ENCODE measurements around the gene CALD1.

CALD1 gene

DNA sequence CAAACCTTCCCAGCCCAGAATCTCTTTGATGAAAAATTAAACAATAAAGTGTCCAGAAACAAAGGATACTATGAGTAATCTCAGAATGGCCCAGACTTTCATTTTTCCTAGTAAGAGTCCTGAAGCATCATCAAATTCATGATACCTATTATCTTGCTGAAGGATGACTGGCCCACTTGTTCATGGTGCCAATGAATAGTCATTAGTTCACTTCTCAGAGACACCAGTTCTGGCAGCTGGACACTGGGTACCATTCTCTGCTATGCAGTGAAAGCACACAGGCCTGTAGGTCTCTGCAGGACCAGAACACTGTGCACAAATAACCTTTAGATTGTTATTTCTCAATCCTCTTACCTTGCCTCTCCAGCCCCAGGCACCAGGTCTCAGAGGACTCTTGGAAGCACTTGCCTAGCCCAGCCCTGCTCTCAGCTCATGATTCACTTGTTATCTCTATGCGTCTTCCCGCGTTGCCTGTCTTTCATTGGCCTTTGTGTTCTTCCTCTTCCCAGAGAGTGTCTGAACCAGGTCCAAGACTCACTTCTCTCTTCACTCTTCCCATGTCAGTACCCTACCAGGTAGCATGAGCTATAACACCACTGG lies 108.8 kb downstream of the CALD1 start:
- H3K9me3 Mint-ChIP-seq, result no peaks in the 10 kb centered on the region
- H3K4me3 Mint-ChIP-seq, result no peak overlapping the region
- H3K27me3 Mint-ChIP-seq (ENCODE audit: low read depth), result peaks cover 7% of the 10 kb centered on the region
- peaks cover 5% of the 10 kb centered on the region for H3K4me1 Mint-ChIP-seq (ENCODE audit: low read depth)
- no peaks in the 10 kb centered on the region for H3K36me3 Mint-ChIP-seq (ENCODE audit: low read depth)
- no peak overlapping the region for H3K27ac Mint-ChIP-seq

DNA sequence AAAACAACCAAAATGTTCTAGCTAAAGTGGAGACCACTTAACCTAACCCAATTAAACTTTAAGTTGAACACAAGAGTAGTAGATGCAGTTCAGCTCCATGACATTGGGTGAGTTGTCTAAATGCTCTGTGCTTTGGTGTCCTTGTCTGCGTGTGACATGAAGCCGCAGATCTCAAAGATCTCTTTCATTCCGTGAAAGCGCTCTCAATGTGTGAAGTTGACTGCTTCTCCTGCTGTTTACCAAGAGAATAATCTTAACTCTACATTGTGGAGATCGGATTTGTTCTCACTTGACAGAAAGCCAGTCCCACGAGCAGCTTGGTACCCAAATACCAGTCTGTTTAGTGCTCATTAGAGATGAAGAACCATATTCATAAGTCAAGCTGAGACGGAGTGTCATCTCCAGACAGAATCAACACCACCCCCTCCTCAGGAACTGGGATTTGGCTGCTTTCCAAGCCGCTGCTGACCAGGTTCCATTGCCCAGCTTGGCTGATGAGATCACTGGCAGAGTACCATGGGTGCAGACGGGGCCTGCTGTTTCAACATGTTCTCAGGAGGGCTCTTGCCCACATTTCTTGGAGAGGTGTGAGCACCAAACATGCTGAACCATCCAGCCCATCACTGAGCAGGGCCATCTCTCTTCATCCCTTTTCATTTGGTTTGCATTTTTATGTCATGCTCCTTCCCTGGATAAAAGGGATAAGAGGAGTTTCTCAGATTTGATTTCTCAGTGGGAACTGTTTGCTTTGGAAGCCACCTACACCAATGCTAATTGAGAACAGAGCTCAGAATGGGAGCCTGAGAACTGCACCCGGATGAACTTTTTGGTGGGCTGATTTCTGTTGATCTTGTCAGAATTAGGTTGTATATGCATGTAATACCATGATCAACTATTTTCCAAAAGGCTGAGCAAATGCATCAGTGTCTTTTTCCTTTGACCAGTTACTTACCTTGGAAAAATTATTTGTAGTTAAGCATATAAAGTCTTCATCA lies 111.1 kb downstream of the CALD1 start:
- peaks cover 5% of the 10 kb centered on the region for H3K4me1 Mint-ChIP-seq (ENCODE audit: low read depth)
- no peaks in the 10 kb centered on the region for H3K36me3 Mint-ChIP-seq (ENCODE audit: low read depth)
- no peak overlapping the region for H3K27ac Mint-ChIP-seq
- H3K4me3 Mint-ChIP-seq, result no peak overlapping the region
- H3K27me3 Mint-ChIP-seq (ENCODE audit: low read depth), result peaks cover 17% of the 10 kb centered on the region
- H3K9me3 Mint-ChIP-seq, result peaks cover 9% of the 10 kb centered on the region

DNA sequence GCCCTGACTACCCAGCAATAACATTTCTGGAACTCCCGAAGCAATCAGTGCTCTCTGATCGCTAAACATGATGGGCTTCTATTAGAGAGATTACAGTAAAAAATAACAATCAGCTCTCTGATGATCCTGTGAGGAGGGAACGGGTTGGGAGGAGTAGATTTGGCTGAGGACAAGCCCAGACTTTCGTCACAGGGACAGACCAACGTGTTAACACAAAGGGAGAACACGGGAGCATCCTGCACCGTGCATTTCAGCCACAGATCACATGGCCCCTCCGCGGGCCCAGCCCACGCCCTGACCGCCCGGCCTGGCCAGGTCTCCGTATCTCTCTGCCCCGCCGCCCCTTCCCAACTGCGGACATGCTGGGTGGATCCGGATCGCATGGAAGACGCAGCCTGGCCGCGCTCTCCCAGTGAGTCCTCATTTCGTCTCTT lies 111.8 kb downstream of the CALD1 start:
- Mint-ChIP-seq H3K4me1 (ENCODE audit: low read depth) (peaks cover 2% of the 10 kb centered on the region), H3K4me3 (no peak overlapping the region), H3K36me3 (ENCODE audit: low read depth) (no peaks in the 10 kb centered on the region)

DNA sequence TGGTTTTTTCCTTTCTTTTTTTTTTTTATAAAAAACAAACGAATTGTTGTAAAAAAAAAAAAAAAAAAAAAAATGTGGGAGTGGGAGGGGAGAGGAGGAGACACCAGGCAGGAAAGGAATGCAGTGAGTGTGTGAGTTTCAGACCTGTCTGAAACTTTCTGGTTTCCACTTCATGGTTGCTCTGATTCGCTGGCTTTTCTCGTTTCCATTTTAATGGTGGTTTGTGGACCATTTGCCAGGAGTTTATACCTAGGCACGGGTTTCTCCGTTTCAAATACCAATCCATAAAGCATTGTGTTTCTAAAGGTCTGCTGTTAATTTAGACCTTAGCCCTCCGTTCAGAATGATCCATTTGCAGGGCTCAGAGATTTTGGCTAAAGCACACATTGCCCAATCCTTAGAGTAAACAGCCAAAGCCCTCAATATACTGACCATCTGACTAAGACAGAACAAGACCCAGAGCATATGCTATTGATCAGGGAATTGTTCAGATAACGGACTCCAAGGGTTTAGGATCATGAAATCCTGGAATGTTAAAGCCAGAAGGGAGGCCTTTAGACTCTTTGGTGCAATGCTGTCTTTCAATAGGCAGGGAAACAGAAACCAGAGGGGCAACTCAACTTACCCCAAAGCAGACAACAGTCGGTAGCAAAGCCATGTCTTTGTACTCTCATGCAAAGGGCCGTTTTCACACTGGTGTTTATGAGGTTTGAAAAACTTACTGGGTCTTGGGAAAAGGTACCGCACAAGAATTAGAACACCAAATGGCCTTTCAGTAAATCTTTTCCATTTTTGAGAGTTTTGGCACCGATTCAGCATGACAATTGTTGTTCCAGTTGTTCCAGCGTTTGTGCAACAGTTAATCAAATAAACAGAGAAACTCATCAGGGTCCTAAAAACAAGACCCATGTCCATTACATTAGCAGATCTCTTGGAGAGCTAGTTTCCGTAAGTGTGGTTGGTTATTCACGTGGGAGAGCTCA lies 112.6 kb downstream of the CALD1 start:
- H3K27ac Mint-ChIP-seq, result no peak overlapping the region
- H3K36me3 Mint-ChIP-seq (ENCODE audit: low read depth), result peaks cover 1% of the 10 kb centered on the region
- H3K4me3 Mint-ChIP-seq, result no peak overlapping the region
- peaks cover 17% of the 10 kb centered on the region for H3K27me3 Mint-ChIP-seq (ENCODE audit: low read depth)
- H3K4me1 Mint-ChIP-seq (ENCODE audit: low read depth), result peaks cover 2% of the 10 kb centered on the region
- H3K9me3 Mint-ChIP-seq, result peaks cover 21% of the 10 kb centered on the region

More for the DNA sequence above, 111.8 kb downstream of the CALD1 start:
- Mint-ChIP-seq H3K27me3 (ENCODE audit: low read depth) (peaks cover 17% of the 10 kb centered on the region), H3K9me3 (peaks cover 17% of the 10 kb centered on the region), H3K27ac (no peak overlapping the region)

DNA sequence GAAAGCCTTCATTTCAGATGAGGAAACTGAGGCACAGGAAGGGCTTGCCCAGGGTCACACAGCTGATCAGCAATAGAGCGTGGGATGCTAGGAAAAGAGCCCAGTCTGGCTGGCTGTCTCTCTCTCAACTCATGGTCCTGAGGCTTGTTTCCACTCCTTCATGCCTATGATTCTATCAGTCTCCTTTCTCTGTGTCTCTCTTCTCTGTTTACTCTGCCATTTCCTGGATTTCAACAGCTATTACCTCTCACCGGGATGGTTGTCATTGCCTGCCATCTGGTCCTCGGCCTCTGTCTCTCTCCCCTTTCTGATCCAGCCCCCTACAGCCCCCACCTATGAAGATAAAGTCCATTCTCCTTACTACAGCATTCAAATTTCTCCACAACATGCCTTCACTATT lies 113.5 kb downstream of the CALD1 start:
- H3K4me1 Mint-ChIP-seq (ENCODE audit: low read depth), result peaks cover 2% of the 10 kb centered on the region
- no peak overlapping the region for H3K27ac Mint-ChIP-seq
- H3K27me3 Mint-ChIP-seq (ENCODE audit: low read depth), result peaks cover 17% of the 10 kb centered on the region
- H3K4me3 Mint-ChIP-seq, result no peak overlapping the region
- peaks cover 21% of the 10 kb centered on the region for H3K9me3 Mint-ChIP-seq
- H3K36me3 Mint-ChIP-seq (ENCODE audit: low read depth), result peaks cover 1% of the 10 kb centered on the region

DNA sequence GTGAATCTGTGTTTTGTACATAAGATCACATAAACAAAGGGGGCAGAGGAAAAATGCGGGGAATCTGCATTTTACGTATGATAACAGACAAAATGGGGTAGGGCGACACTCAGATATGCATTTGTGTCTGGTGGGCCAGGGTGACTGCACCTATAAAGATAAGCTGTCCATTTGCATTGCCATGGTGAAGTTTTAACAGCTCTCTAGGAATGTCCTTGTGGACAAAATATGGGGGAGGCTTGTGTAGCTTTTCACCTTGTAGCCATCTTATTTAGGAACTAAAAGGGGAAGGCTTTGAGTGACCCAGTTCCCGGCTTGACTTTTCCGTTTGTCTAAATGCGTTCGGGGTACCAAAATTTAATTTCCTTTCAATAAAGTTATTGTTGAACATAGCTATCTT lies 114.5 kb downstream of the CALD1 start:
- H3K4me3 Mint-ChIP-seq, result no peak overlapping the region
- peaks cover 1% of the 10 kb centered on the region for H3K36me3 Mint-ChIP-seq (ENCODE audit: low read depth)
- no peak overlapping the region for H3K27ac Mint-ChIP-seq
- peaks cover 17% of the 10 kb centered on the region for H3K27me3 Mint-ChIP-seq (ENCODE audit: low read depth)
- H3K9me3 Mint-ChIP-seq, result peaks cover 21% of the 10 kb centered on the region
- peaks cover 3% of the 10 kb centered on the region for H3K4me1 Mint-ChIP-seq (ENCODE audit: low read depth)

DNA sequence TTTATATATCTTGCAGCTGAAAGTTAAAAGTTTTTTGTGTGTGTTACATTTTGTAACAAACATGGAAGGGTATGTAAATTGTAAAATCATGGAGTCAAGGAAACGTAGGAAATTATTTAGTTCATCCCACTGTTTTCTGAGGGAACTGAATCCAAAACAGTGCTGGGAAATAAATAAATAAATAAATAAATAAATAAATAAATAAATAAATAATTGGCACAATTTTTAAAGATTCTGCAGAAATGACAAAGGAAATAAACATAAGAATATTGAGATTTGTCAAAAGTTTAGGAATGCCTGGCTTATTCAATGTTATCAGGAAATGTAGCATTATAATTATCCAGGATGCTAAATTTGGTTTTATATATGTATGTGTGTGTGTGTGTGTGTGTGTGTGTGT lies 115.5 kb downstream of the CALD1 start:
- H3K4me3 Mint-ChIP-seq, result no peak overlapping the region
- H3K4me1 Mint-ChIP-seq (ENCODE audit: low read depth), result peaks cover 5% of the 10 kb centered on the region
- H3K27me3 Mint-ChIP-seq (ENCODE audit: low read depth), result peaks cover 17% of the 10 kb centered on the region
- peaks cover 1% of the 10 kb centered on the region for H3K36me3 Mint-ChIP-seq (ENCODE audit: low read depth)
- no peak overlapping the region for H3K27ac Mint-ChIP-seq
- peaks cover 21% of the 10 kb centered on the region for H3K9me3 Mint-ChIP-seq

DNA sequence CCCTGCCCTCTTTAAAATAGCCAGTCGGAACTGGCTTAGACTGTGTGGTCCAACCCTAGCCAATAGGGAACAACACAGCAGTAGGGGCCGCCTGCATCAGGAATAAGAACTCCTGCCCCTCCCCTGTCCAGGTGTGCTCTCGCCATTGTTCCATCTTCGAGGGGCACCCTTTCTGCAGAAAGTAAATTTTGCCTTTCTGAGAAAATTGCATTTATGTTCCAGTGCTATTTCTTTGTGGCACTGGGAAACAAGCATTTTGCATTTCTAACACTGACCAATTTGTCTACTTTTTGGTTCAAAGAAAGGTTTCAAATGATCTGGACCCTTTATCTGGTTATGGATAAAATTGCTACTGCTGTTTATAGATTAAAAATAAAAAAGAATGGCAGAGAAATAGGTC lies 116.6 kb downstream of the CALD1 start:
- H3K36me3 Mint-ChIP-seq (ENCODE audit: low read depth), result peaks cover 1% of the 10 kb centered on the region
- H3K27me3 Mint-ChIP-seq (ENCODE audit: low read depth), result peaks cover 16% of the 10 kb centered on the region

DNA sequence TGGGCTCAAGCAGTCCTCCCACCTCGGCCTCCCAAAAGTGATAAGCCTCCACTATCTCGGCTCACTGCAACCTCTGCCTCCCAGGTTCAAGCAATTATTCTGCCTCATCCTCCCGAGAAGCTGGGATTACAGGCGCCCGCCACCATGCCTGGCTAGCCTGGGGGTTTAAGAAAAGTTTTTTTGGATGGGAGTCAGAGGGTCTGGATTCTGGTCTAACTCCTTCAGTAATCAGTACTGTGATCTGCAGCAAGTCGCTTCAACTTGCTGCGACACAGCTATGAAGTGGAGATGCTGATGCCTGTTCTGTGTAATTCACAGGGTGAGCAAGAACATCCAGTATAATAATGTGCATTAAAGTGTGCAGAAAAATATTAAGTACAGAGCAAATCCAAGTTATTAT lies 118.5 kb downstream of the CALD1 start:
- H3K36me3 Mint-ChIP-seq (ENCODE audit: low read depth), result peaks cover 1% of the 10 kb centered on the region
- no peak overlapping the region for H3K27ac Mint-ChIP-seq
- peaks cover 13% of the 10 kb centered on the region for H3K27me3 Mint-ChIP-seq (ENCODE audit: low read depth)
- H3K4me1 Mint-ChIP-seq (ENCODE audit: low read depth), result peaks cover 2% of the 10 kb centered on the region
- H3K9me3 Mint-ChIP-seq, result peaks cover 21% of the 10 kb centered on the region
- no peak overlapping the region for H3K4me3 Mint-ChIP-seq

More for the DNA sequence above, 116.6 kb downstream of the CALD1 start:
- H3K4me3 Mint-ChIP-seq, result no peak overlapping the region
- H3K4me1 Mint-ChIP-seq (ENCODE audit: low read depth), result peaks cover 5% of the 10 kb centered on the region
- H3K9me3 Mint-ChIP-seq, result peaks cover 21% of the 10 kb centered on the region
- H3K27ac Mint-ChIP-seq, result no peak overlapping the region

DNA sequence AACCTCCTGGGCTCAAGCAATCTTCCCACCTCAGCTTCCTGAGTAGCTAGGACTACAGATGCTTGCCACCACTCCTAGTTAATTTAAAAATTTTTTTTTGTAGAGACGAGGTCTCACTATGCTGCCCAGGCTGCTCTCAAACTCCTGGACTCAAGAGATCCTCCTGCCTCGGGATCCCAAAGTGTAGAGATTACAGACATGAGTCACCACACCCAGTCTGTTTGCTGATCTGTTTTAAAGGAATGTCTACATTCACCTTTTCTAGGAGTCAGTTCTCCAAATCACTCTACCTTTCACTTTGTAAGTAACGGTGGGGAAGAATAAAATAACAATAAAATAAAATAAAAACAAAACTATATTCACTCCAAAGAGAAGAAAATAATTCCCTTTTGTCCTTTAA lies 120.3 kb downstream of the CALD1 start:
- no peak overlapping the region for H3K27ac Mint-ChIP-seq
- H3K27me3 Mint-ChIP-seq (ENCODE audit: low read depth), result peaks cover under 1% of the 10 kb centered on the region
- no peak overlapping the region for H3K4me3 Mint-ChIP-seq
- peaks cover 2% of the 10 kb centered on the region for H3K4me1 Mint-ChIP-seq (ENCODE audit: low read depth)
- H3K9me3 Mint-ChIP-seq, result peaks cover 17% of the 10 kb centered on the region
- peaks cover 1% of the 10 kb centered on the region for H3K36me3 Mint-ChIP-seq (ENCODE audit: low read depth)

DNA sequence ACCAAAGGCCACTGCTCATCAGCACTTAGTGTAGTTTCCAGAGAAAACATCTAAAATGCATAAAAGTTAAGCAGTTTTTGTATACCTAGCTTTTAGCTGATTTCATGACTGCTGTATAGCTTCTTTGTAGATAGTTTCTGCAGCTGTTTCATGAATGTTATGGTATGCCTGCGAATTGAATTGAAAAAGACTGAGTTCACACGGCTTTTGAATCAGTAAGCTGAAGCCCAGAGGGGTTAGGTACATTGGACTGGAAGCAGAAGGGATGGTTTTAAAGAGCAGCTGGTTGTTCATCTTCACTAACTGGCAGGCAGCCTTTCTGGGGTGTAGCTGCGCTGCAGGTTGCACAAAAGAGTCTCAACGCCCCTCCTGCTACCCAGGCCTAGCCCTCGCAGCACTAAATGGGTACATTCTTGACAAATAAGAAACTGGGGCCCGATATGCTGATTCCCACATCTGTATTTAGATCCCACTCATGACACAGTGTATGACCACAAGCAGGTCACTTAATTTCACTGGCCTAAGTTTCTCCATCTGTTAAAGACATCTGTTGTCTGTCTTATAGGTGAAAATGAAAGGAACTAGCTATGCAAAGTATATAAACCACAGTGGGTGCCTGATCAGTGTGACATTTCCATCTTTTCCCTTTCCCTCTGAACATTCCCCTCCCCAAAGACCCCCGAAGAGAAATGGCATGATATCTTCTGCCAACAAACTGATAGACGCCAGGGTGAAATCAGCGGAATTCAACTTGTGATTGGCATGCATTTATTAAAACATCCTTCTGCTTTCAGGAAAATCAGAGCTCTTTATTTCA lies 120.9 kb downstream of the CALD1 start:
- Mint-ChIP-seq H3K9me3 (peaks cover 14% of the 10 kb centered on the region), H3K27ac (no peak overlapping the region), H3K4me1 (ENCODE audit: low read depth) (peaks cover 2% of the 10 kb centered on the region), H3K36me3 (ENCODE audit: low read depth) (peaks cover 1% of the 10 kb centered on the region), H3K27me3 (ENCODE audit: low read depth) (no peaks in the 10 kb centered on the region), H3K4me3 (no peak overlapping the region)

DNA sequence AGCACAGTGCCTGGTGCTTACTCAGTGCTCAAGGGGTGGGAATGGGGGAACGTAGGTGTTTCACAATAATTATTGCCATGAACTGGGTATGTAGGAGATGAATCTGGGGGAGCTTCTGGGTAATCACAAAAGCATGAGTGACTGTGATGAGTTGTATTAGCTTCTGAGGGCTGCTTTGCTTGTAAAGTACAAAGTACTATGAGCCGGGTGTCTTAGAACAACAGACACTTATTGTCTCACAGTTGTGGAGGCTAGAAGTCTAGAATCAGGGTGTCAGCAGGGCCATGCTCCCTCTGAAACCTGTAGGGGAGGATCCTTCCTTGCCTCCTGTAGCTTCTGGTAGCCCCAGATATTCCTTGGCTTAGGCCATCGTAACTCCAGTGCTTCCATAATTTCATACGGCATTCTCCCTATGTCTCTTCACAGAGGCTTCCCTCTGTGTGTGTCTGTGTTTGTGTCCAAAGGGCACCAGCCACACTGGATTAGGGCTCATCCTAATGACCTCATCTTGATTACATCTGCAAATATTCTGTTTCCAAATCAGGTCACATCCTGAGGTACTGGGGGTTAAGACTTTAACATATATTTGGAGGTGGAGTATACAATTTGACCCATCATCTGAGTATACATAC lies 122.1 kb downstream of the CALD1 start:
- Mint-ChIP-seq H3K27me3 (ENCODE audit: low read depth) (no peaks in the 10 kb centered on the region), H3K4me3 (no peak overlapping the region), H3K9me3 (peaks cover 2% of the 10 kb centered on the region), H3K36me3 (ENCODE audit: low read depth) (peaks cover under 1% of the 10 kb centered on the region), H3K27ac (no peak overlapping the region), H3K4me1 (ENCODE audit: low read depth) (peaks cover 2% of the 10 kb centered on the region)

DNA sequence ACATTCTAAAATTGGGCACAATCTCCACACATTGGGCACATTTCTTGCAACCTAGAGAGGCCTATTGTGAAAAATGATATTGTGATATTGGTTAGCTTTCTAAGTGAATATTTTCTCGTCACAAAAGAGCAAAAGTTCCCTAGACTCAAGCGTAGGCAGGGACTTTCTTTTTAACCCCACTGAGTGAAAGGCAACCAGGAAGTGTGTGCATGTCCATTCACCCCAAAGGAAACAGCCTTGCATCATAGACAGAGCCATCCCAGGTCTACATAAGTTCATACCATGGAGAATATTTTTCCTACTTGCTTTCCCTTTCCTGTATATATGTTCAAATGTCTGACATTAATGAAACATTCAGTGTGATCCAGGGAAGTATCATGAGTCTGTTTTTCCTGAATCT lies 122.6 kb downstream of the CALD1 start:
- H3K27me3 Mint-ChIP-seq (ENCODE audit: low read depth), result no peaks in the 10 kb centered on the region
- H3K36me3 Mint-ChIP-seq (ENCODE audit: low read depth), result no peaks in the 10 kb centered on the region
- no peaks in the 10 kb centered on the region for H3K9me3 Mint-ChIP-seq
- H3K27ac Mint-ChIP-seq, result no peak overlapping the region
- H3K4me1 Mint-ChIP-seq (ENCODE audit: low read depth), result peaks cover 5% of the 10 kb centered on the region
- H3K4me3 Mint-ChIP-seq, result no peak overlapping the region
